T1000 (cell line): ENCODE data around the gene MTR.
A peak's percentile ranks its signal among the peaks of the same experiment; 100 is the strongest.

Source experiments
- DNase-seq: peaks from one replicate; lab custom pipeline; 2025; ENCODE audit warnings: mixed read lengths; lab: John Stamatoyannopoulos, UW

Gene MTR

GRCh38 chr1:236795035-236795756, at the start of gene MTR:
TSS of gene MTR (plus strand) at chr1:236795292. CDS start at chr1:236795704, 412 bp downstream.
- peak; percentile 94 for DNase-seq

- DNase-seq, result no peak
Observed at GRCh38 chr1:236746785-236747184, 48.3 kb upstream of the MTR start.

GRCh38 chr1:236747311-236747985, 47.6 kb upstream of the MTR start:
- no peak for DNase-seq

- DNase-seq, result no peak
Observed at GRCh38 chr1:236748268-236748870, 46.7 kb upstream of the MTR start.

- no peak for DNase-seq
Observed at GRCh38 chr1:236750928-236751327, 44.2 kb upstream of the MTR start.

GRCh38 chr1:236751385-236751784, 43.7 kb upstream of the MTR start:
- DNase-seq, result no peak

- DNase-seq, result no peak
Observed at GRCh38 chr1:236751935-236752334, 43.2 kb upstream of the MTR start.

GRCh38 chr1:236753516-236753915, 41.6 kb upstream of the MTR start:
- DNase-seq, result no peak

GRCh38 chr1:236753964-236754363, 41.1 kb upstream of the MTR start:
- DNase-seq, result no peak

GRCh38 chr1:236754525-236755210, 40.4 kb upstream of the MTR start:
- DNase-seq, result no peak

GRCh38 chr1:236757640-236758039, 37.5 kb upstream of the MTR start:
- DNase-seq, result no peak

- DNase-seq, result no peak
Observed at GRCh38 chr1:236759252-236759859, 35.7 kb upstream of the MTR start.

GRCh38 chr1:236760480-236760879, 34.6 kb upstream of the MTR start:
- no peak for DNase-seq

GRCh38 chr1:236760986-236761385, 34.1 kb upstream of the MTR start:
- DNase-seq, result no peak

- DNase-seq, result no peak
Observed at GRCh38 chr1:236761397-236762132, 33.5 kb upstream of the MTR start.

GRCh38 chr1:236762410-236762809, 32.7 kb upstream of the MTR start:
- no peak for DNase-seq

- DNase-seq, result no peak
Observed at GRCh38 chr1:236765831-236766230, 29.3 kb upstream of the MTR start.

GRCh38 chr1:236766506-236766905, 28.6 kb upstream of the MTR start:
- DNase-seq, result no peak

- no peak for DNase-seq
Observed at GRCh38 chr1:236767276-236767675, 27.8 kb upstream of the MTR start.

- no peak for DNase-seq
Observed at GRCh38 chr1:236768601-236769000, 26.5 kb upstream of the MTR start.

GRCh38 chr1:236773919-236774318, 21.2 kb upstream of the MTR start:
- DNase-seq, result no peak

- no peak for DNase-seq
Observed at GRCh38 chr1:236774926-236775325, 20.2 kb upstream of the MTR start.
